Adipose tissue (tissue), 3 donors: ENCODE results near the gene SAXO1. TPM values are rescaled to one million over a fixed set of nuclear protein-coding genes. Genes with fewer than 3 reads are reported as not detected.
"Not testable (repeated sequence)": the region's sequence is repeated elsewhere in the genome, so short reads cannot be mapped to it uniquely, and the experiment has no call there.

Experiments used
- H3K27ac ChIP-seq: one replicate; pipeline ENCODE4 v1.5.1; 2013; ENCODE audit warnings: low read depth, low read length
- WGBS, 3 donors: extraction: QIAGEN DNeasy Blood & Tissue Kit; methylation state at CpG; one replicate each; pipeline ENCODE4 v1.1.7; 2013; 5-methylcytosine and 5-hydroxymethylcytosine counted together
- polyA plus RNA-seq, 3 donors: library from polyadenylated mRNA; stranded (reverse); fragments of 200-250 nt; gene quantifications; one replicate each; pipeline ENCODE4 v1.2.3, GENCODE V29; 2013
- donor health status: healthy with polysubstance abuse.
- donor health status: Bipolar disorder and iron deficiency.
- donor health status: healthy.

Gene SAXO1
- polyA plus RNA-seq, 3 donors, result 0.01 to 0.03 TPM; not detected in 1

DNA sequence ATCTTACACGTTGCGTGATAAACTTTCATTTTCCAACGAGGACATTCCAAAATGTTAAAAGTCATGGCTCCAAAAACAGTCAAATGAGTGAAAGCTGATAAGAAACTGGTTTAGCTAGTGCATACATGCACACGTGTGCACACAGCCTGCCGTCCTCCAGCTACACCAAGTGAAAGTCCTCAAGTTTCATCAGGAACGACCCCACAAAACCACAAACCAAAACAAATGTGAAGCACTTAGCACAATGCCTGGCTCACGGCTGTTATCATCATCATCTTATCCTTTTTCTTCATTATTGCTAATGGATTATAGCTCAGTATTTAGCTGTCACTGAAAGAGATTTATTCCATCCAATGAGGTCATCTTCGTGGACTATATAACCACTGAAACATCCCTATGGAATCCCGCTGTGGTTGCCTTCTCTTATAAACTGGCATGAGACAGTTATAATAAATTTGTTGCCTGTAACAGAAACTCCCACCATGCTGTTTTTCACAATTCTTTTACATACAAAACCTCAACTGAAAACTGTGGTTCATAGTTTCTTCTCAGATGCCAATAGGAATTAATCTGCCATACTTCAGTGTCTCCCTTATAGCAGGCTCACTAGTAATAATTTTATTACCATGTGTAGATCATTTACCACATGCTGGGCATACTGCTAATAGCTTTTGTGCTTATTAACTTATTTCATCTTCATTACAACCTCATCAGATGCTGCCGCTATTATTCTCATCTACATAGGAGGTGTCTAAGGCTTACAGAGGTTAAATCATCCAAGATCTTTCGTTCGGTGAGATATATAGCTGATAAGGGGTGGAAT is 56.1 kb downstream of the SAXO1 start:
- 35 to 46% (median 41%) methylated on average over 12 of the region's 12 CpGs for WGBS, 3 donors
- no peak overlapping the region for H3K27ac ChIP-seq

DNA sequence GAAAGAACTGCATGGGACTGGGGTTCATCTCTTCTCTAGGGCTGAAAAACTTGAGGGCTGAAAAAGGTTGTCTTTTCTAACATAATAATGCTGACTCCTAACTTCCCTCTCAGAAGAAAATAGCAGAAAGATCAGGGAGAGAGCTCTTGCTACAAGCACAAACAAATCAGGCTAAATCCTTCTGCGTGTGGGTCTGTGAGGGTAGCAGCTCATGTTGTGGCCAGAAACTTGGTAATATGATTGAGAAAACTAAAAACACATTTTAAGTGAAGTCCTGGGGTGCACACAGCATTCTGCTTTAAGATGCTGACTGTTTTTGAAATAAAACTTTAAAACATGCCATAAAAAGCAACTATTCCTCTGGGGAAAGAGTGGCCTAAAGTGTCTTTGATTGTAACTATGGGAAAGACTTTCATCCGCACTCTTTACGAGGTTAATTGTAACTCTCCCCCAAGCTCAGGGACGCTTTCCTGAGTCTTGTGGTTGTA is 56.7 kb downstream of the SAXO1 start:
- H3K27ac ChIP-seq, result no peak overlapping the region
- 31 to 35% (median 31%) methylated on average over 4 of the region's 4 CpGs for WGBS, 3 donors

DNA sequence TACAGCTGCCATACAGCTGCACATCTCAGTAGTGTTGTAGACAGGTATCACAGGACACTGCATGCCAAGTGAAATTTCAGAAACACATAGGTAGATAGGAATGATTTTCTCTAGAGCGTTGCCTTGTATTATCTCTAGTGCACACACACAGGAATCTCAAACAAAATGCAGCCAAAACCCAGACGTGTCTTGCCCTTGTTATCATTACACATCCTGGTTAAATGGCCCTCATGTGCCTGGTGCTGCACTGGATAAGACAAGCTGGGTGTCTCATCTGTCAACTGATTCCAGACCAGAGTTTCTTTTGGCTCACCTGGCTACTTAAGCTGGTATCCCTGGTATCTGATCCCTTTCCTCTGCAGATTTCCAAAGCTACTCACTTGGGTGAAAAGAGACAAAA is 59.7 kb downstream of the SAXO1 start:
- H3K27ac ChIP-seq, result no peak overlapping the region
- whole genome bisulfite sequencing, 3 donors, result 75 to 91% (median 89%) methylated on average over 2 of the region's 2 CpGs

DNA sequence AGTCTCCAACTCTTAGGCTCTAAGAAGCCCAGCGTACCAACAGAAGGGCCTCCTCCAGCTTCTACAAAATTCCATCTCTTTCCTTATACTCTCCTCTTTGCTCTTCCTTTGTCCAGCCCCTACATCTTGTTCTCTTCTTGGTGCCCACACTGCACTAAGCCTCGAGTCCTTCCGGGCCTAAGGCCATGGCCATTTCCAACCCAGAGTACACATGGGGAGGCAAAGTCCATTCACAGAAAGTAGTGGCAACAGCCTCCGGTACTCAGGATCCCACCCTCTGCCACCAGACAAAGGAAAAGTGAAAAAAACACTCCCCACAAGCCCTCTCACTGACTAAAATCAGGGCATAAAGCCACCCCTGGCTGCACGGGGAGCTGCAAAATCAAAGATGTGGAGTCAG is 60.3 kb downstream of the SAXO1 start:
- WGBS, 3 donors, result 72 to 91% (median 84%) methylated on average over 5 of the region's 5 CpGs
- no peak overlapping the region for H3K27ac ChIP-seq

DNA sequence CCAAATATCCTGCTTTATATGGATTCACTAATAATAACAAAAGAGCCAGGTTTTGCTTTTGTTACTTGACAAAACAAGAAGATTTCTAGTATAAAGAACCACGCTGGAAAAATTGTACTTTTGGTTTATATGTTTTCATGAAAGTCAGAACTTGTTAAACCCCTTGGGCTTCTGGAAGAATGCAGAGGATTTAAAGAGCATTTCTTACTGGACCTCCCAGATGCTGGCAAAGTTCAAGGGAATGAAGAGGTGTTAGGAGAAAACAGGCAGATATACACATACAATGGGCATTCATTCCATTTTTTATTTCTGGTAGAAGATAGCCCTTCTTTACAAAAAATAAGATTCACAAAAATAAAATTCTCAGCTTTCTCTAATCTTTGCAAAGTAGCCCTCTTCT is 61.1 kb downstream of the SAXO1 start:
- 77 to 90% (median 83%) methylated on average over 1 of the region's 1 CpG for WGBS, 3 donors
- H3K27ac ChIP-seq, result no peak overlapping the region

DNA sequence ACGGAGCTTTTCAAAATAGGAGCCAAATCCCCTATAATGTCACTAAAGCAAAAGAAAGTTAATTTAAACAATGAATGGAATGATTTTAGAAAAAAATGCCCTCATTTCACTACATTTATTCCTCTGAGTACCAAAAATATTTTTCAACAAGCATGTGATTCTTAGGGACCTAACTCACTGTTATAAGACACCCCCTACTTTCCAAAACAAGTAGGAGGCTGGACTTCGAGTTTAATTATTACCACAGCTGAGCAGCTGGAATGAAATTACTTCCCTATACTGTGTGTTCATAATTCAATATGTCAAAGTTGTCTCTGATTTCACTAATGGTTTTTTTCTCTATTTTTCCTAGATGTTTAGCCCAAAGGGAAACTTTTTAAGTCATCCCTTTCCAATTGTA is 61.6 kb downstream of the SAXO1 start:
- WGBS, 3 donors, result 43 to 55% (median 43%) methylated on average over 2 of the region's 2 CpGs
- no peak overlapping the region for H3K27ac ChIP-seq

DNA sequence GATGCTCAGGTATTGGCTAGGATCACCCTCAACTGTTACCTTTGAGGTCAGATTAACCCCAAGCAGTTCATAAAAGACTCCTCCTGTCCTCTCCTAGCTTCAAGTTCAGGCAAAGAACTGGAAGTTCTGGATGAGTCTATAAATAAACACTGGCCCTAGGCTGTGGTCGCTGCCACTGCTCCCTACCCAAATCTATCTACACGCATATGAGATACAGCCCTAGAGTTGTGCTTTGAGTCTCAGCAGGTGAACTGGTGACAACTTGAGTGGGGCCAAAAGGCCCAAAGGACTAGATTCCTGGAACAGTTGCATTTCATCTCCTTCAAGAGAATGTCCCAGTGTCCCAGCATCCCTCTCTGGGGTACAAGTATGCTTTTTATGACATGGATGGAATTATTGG is 62.6 kb downstream of the SAXO1 start:
- no peak overlapping the region for H3K27ac ChIP-seq
- WGBS, 3 donors, result 81 to 89% (median 86%) methylated on average over 2 of the region's 2 CpGs

DNA sequence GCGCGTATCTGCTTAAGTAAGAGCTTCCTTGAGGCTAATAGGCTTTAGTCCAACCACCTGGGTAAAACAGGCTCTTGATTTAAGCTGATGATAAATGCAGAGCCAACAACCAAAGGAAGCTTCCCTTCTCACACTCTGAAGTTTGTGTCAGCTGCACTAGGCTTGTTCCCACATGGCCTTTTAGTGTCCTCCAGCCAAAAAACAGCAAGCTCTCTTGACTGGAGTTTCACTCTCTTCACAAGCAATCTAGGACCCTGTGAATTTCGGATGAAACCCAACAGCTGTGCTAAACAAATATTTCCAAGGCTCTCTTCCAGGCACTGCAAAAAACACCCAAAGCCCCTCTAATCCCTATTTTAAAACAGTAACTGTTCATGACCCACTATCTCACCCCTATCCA is 63.9 kb downstream of the SAXO1 start:
- no peak overlapping the region for H3K27ac ChIP-seq
- WGBS, 3 donors, result 57 to 64% (median 57%) methylated on average over 3 of the region's 3 CpGs

DNA sequence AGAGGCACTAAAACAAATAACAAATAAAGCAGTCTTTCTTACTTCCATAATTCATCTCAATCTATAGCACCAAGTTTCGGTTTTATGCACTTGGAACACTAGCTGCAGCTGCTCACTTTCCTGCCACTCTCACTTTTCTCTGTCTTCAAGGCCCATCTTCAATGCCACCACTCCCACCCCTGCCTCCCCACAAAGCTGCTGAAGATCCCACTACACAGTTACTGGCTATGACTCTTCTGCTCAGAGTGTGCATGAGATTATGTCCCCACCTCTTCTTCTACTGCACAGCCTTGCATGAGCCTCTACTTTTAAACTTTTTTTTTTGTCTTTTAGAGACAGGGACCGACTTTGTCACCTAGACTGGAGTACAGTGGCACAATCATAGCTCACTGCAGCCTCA is 77.4 kb downstream of the SAXO1 start:
- 59 to 90% (median 80%) methylated on average over 2 of the region's 2 CpGs for WGBS, 3 donors

DNA sequence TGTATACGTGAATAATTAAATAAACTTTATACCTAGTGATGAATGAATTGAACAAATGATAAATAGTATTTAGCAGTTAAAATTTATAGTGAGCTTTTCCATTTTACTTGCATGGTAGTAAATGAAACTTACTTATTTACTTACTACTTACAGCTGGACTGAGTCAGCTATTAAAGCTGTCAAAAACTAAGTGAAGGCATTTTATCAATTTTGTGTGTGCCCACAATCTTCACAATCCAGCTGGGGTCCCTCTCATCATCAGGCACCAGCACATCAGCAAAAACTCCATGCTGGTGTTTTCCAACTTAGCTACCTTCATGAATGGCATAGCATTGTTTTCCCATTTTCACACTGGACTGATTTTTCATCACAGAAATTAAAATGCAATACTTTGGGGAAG is 81.1 kb downstream of the SAXO1 start:
- H3K27ac ChIP-seq, result no peak overlapping the region
- WGBS, 3 donors, result 62 to 85% (median 85%) methylated on average over 1 of the region's 1 CpG

More for the DNA sequence above, 77.4 kb downstream of the SAXO1 start:
- H3K27ac ChIP-seq, result no peak overlapping the region

DNA sequence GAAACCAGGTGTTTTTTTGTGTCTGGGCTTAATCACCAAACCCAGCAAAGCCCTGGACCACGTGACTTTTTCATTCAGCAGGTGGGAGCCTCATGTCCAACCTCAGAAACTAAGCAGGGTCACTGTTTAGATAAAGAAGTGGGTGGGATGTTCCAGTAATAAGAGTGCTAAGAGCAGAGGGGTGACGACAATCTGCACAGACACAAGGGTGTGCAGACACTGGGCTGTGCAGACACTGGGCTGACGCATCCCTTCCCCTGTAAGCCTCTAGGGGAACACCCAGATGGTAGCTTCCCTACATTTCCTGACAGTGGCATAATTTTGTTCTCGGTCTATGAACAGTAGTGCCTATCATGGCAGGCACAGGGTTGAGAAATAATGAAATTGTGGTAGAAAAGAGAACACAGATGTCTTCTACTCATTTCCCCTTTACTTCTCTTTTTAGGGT is 85.1 kb downstream of the SAXO1 start:
- H3K27ac ChIP-seq, result no peak overlapping the region
- 61 to 72% (median 64%) methylated on average over 4 of the region's 4 CpGs for WGBS, 3 donors

DNA sequence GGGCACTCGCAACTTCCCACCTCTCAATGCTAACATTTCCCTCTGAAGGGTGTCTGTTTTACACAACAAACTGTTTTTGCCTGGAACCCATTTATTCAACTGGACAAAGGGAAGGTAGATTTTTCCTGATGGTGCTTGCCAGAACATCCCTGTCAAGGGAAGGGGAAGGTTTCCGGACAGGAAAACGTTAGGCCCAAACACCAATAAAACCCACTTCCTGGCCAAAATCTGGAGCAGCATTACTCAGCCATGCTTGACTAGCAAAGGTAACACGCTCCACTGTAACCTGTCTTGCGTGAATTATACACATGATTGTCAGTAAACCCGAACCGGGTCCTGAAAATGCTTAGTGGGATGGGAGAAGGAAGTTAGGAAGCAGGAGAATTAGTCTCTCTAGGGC is 90.2 kb downstream of the SAXO1 start:
- no peak overlapping the region for H3K27ac ChIP-seq
- 60 to 73% (median 66%) methylated on average over 7 of the region's 7 CpGs for WGBS, 3 donors

DNA sequence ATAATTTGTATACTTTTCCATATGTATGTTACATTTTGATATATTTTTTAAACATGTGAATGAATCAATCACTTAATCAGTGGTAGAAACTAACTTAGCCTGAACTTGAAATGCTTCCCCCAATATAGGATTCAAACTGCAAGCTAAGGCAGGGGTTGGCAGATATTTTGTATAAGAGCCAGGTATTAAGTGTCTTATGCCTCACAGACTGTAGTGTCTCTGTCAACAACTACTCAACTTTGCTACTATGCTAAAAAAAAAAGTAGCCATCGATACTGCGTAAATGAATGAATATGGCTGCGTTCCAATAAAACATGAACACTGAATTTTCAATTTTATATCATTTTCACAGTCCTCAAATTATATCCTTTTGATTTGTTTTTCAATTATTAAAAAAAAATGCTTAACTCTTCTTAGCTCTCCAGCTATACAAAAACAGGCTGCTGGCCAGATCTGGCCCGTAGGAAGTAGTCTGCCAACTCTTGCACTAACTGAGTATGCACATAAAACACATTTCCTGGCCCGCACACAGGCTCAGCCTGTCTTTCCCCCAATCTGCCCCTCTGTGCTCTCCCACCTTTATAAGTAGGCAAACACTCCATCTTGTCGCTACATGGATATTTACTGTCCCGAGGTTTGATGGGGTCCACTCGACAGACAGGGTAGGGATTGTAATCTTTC is 91.8 kb downstream of the SAXO1 start:
- WGBS, 3 donors, result 85 to 92% (median 90%) methylated on average over 8 of the region's 8 CpGs
- H3K27ac ChIP-seq, result no peak overlapping the region

DNA sequence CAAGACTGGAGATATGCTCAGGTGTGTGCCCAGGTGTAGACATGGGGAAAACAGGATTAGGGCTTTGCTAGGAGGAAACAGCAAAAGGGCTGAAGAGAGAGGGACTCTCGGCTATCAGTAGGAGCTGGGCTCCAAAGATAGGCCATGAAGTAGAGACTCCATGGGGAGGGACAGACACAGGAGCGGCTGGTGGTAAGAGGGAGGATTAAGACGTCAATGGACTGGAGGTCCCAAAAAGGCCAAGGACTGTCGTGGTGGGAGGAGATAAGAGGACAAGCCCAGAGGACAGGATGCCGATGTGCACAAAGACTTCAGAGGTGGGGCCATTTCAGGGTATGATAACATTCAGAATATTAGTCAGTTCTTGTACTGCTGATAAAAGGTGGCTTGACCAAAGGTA is 93.1 kb downstream of the SAXO1 start:
- H3K27ac ChIP-seq, result no peak overlapping the region
- WGBS, 3 donors, result 81 to 92% (median 89%) methylated on average over 5 of the region's 5 CpGs

DNA sequence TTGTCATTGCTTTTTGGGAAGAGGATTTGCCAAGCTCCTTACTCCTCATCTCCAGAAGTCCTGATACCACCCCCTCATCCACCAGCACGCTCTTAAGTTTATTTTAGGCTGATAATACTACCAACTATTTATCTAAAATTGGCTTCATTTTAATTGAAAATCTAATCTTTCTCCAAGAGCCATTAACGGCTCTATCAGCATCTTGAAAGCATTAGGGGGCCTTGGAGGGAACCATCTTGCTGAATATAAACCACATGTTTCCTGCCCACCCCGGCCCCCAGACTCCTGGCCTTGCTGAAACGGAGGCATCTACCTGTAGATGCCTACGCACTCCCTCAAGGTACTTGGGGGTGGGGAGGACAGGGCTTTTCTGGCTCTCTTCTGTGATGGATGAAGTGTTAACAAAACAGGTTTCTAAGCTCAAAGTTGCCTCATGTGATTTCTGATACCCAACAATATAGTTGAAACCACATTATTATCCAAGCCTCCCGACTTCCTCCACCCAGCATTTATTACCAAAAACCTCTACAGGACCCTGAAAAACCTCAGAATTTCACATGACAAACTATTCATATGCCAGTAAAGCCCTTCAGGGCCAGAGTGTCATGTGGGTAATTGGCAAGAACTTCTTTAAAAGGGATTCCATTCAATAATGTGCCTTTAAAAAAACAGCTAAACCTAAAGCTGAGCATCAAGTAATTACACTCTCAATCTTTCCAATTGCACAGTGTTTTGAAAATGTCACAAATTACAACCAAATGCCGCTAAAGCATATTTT is 96.7 kb downstream of the SAXO1 start:
- 60 to 67% (median 66%) methylated on average over 7 of the region's 7 CpGs for WGBS, 3 donors
- H3K27ac ChIP-seq, result no peak overlapping the region

DNA sequence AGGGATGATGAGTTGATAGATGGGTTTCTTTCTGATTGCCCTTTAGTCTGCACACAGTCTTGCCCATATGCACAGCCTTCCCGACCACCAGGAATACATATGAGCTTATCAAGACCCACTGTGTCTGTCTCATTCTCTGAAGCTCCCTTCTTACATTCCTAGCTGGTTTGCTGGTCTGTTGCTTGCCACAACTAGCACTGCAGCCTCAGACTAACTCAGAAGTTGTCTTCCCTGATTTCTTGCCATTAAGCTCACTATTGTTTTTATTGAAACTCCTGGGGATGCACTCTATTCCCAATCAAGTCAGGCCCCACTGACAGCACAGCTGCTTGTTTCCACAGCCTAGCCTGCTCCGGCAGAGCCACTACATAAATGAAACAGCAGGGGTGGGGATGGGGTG is 97.5 kb downstream of the SAXO1 start:
- no peak overlapping the region for H3K27ac ChIP-seq
- WGBS, 3 donors, result 63 to 89% (median 85%) methylated on average over 2 of the region's 2 CpGs

DNA sequence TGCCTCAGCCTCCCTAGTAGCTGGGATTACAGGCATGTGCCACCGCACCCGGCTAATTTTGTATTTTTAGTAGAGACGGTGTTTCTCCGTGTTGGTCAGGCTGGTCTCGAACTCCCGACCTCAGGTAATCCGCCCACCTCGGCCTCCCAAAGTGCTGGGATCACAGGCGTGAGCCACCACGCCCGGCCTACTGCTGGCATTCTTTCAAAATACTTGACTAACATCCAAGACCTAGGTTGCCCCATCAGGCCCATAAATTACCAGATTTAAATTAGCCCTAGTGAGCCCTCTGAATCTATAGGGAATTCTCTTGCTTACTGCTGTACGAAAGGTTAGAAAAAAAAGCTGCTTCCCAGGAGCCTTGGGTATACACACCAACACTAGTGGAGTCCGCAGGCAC is 102.4 kb downstream of the SAXO1 start:
- 83 to 88% (median 87%) methylated on average over 13 of the region's 13 CpGs for WGBS, 3 donors
- not testable (repeated sequence) for H3K27ac ChIP-seq

DNA sequence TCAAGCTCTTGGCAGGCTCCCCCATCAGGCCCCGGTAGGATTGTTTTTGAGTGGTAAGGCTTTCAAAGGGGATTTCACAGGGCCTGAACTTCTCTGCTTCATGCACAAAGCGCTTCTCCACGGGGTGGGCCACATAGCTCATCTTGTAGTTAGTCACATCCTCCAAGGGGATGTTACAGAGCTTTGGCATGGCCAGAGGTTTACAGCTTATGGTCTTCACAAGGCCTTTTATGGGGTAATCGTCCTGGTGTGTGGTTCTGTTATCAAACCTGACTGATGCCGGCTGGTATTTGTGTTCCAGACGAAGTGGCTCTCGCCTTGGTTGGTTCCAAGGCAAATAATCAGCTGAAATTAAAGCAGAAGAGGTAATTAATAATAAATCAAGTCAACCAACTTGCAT is 104.3 kb downstream of the SAXO1 start:
- 83 to 88% (median 87%) methylated on average over 7 of the region's 7 CpGs for WGBS, 3 donors
- no peak overlapping the region for H3K27ac ChIP-seq

DNA sequence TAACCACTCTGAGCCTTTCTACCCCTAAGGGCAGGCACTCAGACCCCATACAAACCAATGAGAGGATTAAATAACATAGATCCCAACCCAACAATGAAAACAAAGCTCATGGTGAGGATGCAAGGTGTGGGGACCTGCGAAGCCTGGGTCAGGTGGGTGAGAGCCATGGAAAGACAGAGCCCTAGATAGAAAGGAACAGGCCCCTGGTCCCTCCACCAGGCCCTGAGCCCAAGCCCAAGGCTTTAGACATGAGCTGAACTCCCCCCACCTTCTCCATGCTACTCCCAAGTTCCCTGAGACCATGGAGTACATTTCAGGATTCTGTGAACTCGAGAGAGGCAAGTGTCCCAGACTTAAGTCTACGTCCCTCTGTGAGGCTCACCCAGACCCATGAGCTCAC is 106.5 kb downstream of the SAXO1 start:
- WGBS, 3 donors, result 74 to 91% (median 86%) methylated on average over 3 of the region's 3 CpGs
- H3K27ac ChIP-seq, result no peak overlapping the region
